Measurements from ENCODE around the gene N4BP2L2. TPM values are rescaled to one million over a fixed set of nuclear protein-coding genes. Genes with fewer than 3 reads are reported as not detected.

Gene N4BP2L2
- total RNA-seq, 4 donors from 2014 or later, result 78.7 to 287 (median 127) TPM

DNA sequence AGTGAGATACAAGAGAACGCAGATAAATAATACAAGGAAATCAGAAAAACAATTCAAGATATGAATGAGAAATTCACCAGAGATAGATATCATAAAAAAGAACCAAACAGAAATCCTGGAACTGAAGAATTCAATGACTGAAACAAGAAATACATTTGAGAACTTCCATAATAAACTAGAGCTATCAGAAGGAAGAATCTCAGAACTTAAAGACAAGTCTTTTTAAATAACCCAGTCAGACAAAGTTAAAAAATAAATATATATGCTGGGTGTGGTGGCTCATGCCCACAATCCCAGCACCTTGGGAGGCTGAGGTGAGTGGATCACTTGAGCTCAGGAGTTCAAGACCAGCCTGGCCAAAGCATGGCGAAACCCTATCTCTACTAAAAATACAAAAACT, 82.0 kb downstream of the N4BP2L2 start:
- TF ChIP-seq POLR2AphosphoS5 (IDR thresholded peaks at IDR 0.05) (no peak), EP300 (IDR thresholded peaks at IDR 0.05) (no peak), POLR2A (IDR thresholded peaks at IDR 0.05) (no peak), CTCF (IDR thresholded peaks at IDR 0.05) (no peak)
- H3K36me3 ChIP-seq, result peaks cover 0 to 73% of the 10 kb centered on the region in 2 donors
- 95 to 100% methylated on average over 2 of the region's 2 CpGs for WGBS, 2 donors (ENCODE audit: low coverage in 1 of 2)
- H3K27me3 ChIP-seq, result no peaks in the 10 kb centered on the region
- peaks cover 0 to 26% (median 0%) of the 10 kb centered on the region in 3 donors for H3K9me3 ChIP-seq
- H3K27ac ChIP-seq, result no peak overlapping the region
- no peak overlapping the region for H3K4me3 ChIP-seq
- H3K4me1 ChIP-seq, result no peaks in the 10 kb centered on the region
- ATAC-seq, result no peak

GRCh38 chr13:32455594-32455903, 83.0 kb downstream of the N4BP2L2 start:
- H3K4me1 ChIP-seq, result no peaks in the 10 kb centered on the region
- H3K27ac ChIP-seq, result no peak overlapping the region
- H3K9me3 ChIP-seq, result peaks cover 0 to 29% (median 0%) of the 10 kb centered on the region in 3 donors
- ATAC-seq, result no peak
- peaks cover 0 to 73% of the 10 kb centered on the region in 2 donors for H3K36me3 ChIP-seq
- WGBS, 2 donors (ENCODE audit: low coverage in 1 of 2), result 100% methylated on average over 2 of the region's 2 CpGs; no CpG with 5 or more reads in 1 of the 2 donors
- no peaks in the 10 kb centered on the region for H3K27me3 ChIP-seq
- no peak overlapping the region for H3K4me3 ChIP-seq
- TF ChIP-seq CTCF (IDR thresholded peaks at IDR 0.05) (no peak), POLR2A (IDR thresholded peaks at IDR 0.05) (no peak), POLR2AphosphoS5 (IDR thresholded peaks at IDR 0.05) (no peak), EP300 (IDR thresholded peaks at IDR 0.05) (no peak)

- H3K27me3 ChIP-seq, result no peaks in the 10 kb centered on the region
- H3K4me1 ChIP-seq, result no peaks in the 10 kb centered on the region
- H3K36me3 ChIP-seq, result peaks cover 0 to 71% of the 10 kb centered on the region in 2 donors
- WGBS, 2 donors (ENCODE audit: low coverage in 1 of 2), result 57 to 90% methylated on average over 1 to 2 of the region's 8 CpGs
- ATAC-seq, result no peak
- H3K27ac ChIP-seq, result no peak overlapping the region
- TF ChIP-seq POLR2A (IDR thresholded peaks at IDR 0.05) (no peak), EP300 (IDR thresholded peaks at IDR 0.05) (no peak), POLR2AphosphoS5 (IDR thresholded peaks at IDR 0.05) (no peak), CTCF (IDR thresholded peaks at IDR 0.05) (no peak)
- H3K9me3 ChIP-seq, result peaks cover 0 to 29% (median 0%) of the 10 kb centered on the region in 3 donors
- H3K4me3 ChIP-seq, result no peak overlapping the region
These were observed 83.6 kb downstream of the N4BP2L2 start for GRCh38 chr13:32454886-32455593.

DNA sequence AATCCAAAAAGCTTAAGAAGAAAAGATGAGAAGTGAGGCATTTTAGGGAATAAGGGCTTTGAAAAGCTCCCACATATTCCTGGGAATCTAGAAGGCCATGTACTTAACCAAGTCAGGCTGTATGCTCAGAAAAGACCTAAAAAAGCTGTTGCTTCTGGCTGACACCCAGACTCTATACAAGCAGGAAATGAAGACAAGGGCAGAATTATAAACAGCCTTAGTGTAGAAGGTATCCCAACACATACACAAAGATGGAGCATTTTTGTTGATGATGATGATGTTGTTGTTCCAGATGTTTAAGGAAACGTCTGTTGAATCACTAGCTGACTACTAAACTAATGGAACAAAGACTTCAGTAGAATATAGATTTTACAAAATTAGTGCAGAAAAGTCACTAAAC, 84.6 kb downstream of the N4BP2L2 start:
- WGBS, 2 donors (ENCODE audit: low coverage in 1 of 2), result 56% methylated on average over 1 of the region's 1 CpG; no CpG with 5 or more reads in 1 of the 2 donors
- Histone ChIP-seq H3K4me1 (no peaks in the 10 kb centered on the region), H3K9me3 (peaks cover 0 to 29% (median 0%) of the 10 kb centered on the region in 3 donors), H3K4me3 (no peak overlapping the region), H3K36me3 (peaks cover 0 to 70% of the 10 kb centered on the region in 2 donors), H3K27ac (no peak overlapping the region), H3K27me3 (no peaks in the 10 kb centered on the region)
- TF ChIP-seq POLR2AphosphoS5 (IDR thresholded peaks at IDR 0.05) (no peak), POLR2A (IDR thresholded peaks at IDR 0.05) (no peak), CTCF (IDR thresholded peaks at IDR 0.05) (no peak)
- no peak for ATAC-seq

DNA sequence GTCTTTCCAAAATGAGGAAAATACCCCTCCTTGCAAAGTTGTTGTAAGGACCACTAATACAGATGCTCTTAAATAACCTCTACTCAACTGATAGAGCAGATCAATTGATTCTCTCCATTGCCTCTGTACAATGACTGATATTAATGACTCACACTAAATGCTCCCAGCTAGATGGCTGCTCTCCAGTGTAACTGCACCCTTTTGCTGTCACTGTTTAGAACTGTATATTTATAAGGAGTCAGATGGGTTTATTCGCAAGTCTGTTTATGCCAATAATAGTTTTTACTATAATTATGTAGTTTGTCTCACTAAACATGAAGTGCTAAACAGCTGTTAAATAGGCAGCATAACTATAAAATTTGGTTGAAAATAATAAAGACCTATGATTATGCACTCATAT, 89.6 kb downstream of the N4BP2L2 start:
- WGBS, 2 donors (ENCODE audit: low coverage in 1 of 2), result 54 to 67% methylated on average over 1 of the region's 1 CpG
- H3K9me3 ChIP-seq, result peaks cover 0 to 9% (median 0%) of the 10 kb centered on the region in 3 donors
- ATAC-seq, result no peak

More for the DNA sequence above, 89.6 kb downstream of the N4BP2L2 start:
- no peak overlapping the region for H3K27ac ChIP-seq
- TF ChIP-seq CTCF (IDR thresholded peaks at IDR 0.05), result no peak
- TF ChIP-seq EP300 (IDR thresholded peaks at IDR 0.05), result no peak
- TF ChIP-seq POLR2A (IDR thresholded peaks at IDR 0.05), result no peak
- TF ChIP-seq POLR2AphosphoS5 (IDR thresholded peaks at IDR 0.05), result no peak
- H3K4me3 ChIP-seq, result no peak overlapping the region
- H3K36me3 ChIP-seq, result peaks cover 0 to 41% of the 10 kb centered on the region in 2 donors
- no peaks in the 10 kb centered on the region for H3K27me3 ChIP-seq
- H3K4me1 ChIP-seq, result no peaks in the 10 kb centered on the region

All from gastroesophageal sphincter (tissue), 4 donors.